ENCODE measurements around the gene SCN8A. TPM values are rescaled to one million over a fixed set of nuclear protein-coding genes. Genes with fewer than 3 reads are reported as not detected.
"Not testable (repeated sequence)": the region's sequence is repeated elsewhere in the genome, so short reads cannot be mapped to it uniquely, and the experiment has no call there.

Gene SCN8A
- 1 to 10 TPM; 1.4 to 1.6 TPM for total RNA-seq

- DNase-seq (peak; percentile 58), ATAC-seq (peak; percentile 76)
- Mint-ChIP-seq H3K36me3 (ENCODE audit: low read depth) (no peaks in the 10 kb centered on the region), H3K27me3 (ENCODE audit: low read depth) (peaks cover 51% of the 10 kb centered on the region), H3K27ac (peak within 1 kb of the TSS; percentile 1), H3K4me1 (ENCODE audit: low read depth) (peaks cover 22% of the 10 kb centered on the region), H3K4me3 (peak within 1 kb of the TSS; percentile 77), H3K9me3 (ENCODE audit: insufficient read depth) (no peaks in the 10 kb centered on the region)
- ChIA-PET POLR2A (no interaction called here), CTCF (interaction anchor here (0.6 kb wide), 1 partner anchor 8 kb away, joined by 3 read pairs; no protein-coding TSS in a partner anchor)
These were observed at the start of gene SCN8A for GRCh38 chr12:51591016-51591901. TSS of gene SCN8A (plus strand) at chr12:51591233. CDS start at chr12:51662818, 71,585 bp downstream.

- no peaks in the 10 kb centered on the region for H3K4me1 Mint-ChIP-seq (ENCODE audit: low read depth)
- no peak for DNase-seq
- ChIA-PET CTCF (interaction anchor here (1.4 kb wide), 1 partner anchor 14 kb away, joined by 5 read pairs; no protein-coding TSS in a partner anchor), POLR2A (no interaction called here)
- H3K36me3 Mint-ChIP-seq (ENCODE audit: low read depth), result no peaks in the 10 kb centered on the region
- no peak for ATAC-seq
- no peak overlapping the region for H3K27ac Mint-ChIP-seq
- no peaks in the 10 kb centered on the region for H3K9me3 Mint-ChIP-seq (ENCODE audit: insufficient read depth)
- H3K27me3 Mint-ChIP-seq (ENCODE audit: low read depth), result peaks cover 13% of the 10 kb centered on the region
- H3K4me3 Mint-ChIP-seq, result no peak overlapping the region
These were observed 44.9 kb upstream of the SCN8A start for GRCh38 chr12:51546097-51546496.

- ATAC-seq (no peak), DNase-seq (no peak)
- ChIA-PET POLR2A (no interaction called here), CTCF (no interaction called here)
- Mint-ChIP-seq H3K4me1 (ENCODE audit: low read depth) (no peaks in the 10 kb centered on the region), H3K9me3 (ENCODE audit: insufficient read depth) (no peaks in the 10 kb centered on the region), H3K27ac (no peak overlapping the region), H3K36me3 (ENCODE audit: low read depth) (no peaks in the 10 kb centered on the region), H3K4me3 (no peak overlapping the region), H3K27me3 (ENCODE audit: low read depth) (peaks cover 19% of the 10 kb centered on the region)
These were observed 43.4 kb upstream of the SCN8A start for GRCh38 chr12:51547606-51548005.

GRCh38 chr12:51548241-51548640, 42.8 kb upstream of the SCN8A start:
- no peaks in the 10 kb centered on the region for H3K36me3 Mint-ChIP-seq (ENCODE audit: low read depth)
- no peak overlapping the region for H3K4me3 Mint-ChIP-seq
- no peaks in the 10 kb centered on the region for H3K4me1 Mint-ChIP-seq (ENCODE audit: low read depth)
- H3K27ac Mint-ChIP-seq, result no peak overlapping the region
- peaks cover 22% of the 10 kb centered on the region for H3K27me3 Mint-ChIP-seq (ENCODE audit: low read depth)
- DNase-seq, result no peak
- no peaks in the 10 kb centered on the region for H3K9me3 Mint-ChIP-seq (ENCODE audit: insufficient read depth)
- ChIA-PET POLR2A (no interaction called here), CTCF (no interaction called here)
- no peak for ATAC-seq

- Mint-ChIP-seq H3K4me1 (ENCODE audit: low read depth) (no peaks in the 10 kb centered on the region), H3K4me3 (no peak overlapping the region), H3K27ac (no peak overlapping the region), H3K9me3 (ENCODE audit: insufficient read depth) (no peaks in the 10 kb centered on the region), H3K27me3 (ENCODE audit: low read depth) (peaks cover 25% of the 10 kb centered on the region), H3K36me3 (ENCODE audit: low read depth) (no peaks in the 10 kb centered on the region)
- ChIA-PET CTCF (interaction anchor here (1.0 to 2.0 kb wide), 3 partner anchors 17 to 471 kb away, joined by 3 to 6 read pairs (median 3); no protein-coding TSS in a partner anchor), POLR2A (no interaction called here)
- no peak for ATAC-seq
- no peak for DNase-seq
These were observed 41.4 kb upstream of the SCN8A start for GRCh38 chr12:51549637-51550036.

GRCh38 chr12:51568271-51569032, 22.6 kb upstream of the SCN8A start:
- ATAC-seq; POLR2A ChIA-PET; CTCF ChIA-PET; H3K4me1 Mint-ChIP-seq (ENCODE audit: low read depth); DNase-seq; H3K27me3 Mint-ChIP-seq (ENCODE audit: low read depth); H3K36me3 Mint-ChIP-seq (ENCODE audit: low read depth); H3K4me3 Mint-ChIP-seq; H3K9me3 Mint-ChIP-seq (ENCODE audit: insufficient read depth); H3K27ac Mint-ChIP-seq: not testable (repeated sequence)

- ATAC-seq (no peak), DNase-seq (no peak)
- H3K27ac Mint-ChIP-seq, result no peak overlapping the region
- peaks cover 12% of the 10 kb centered on the region for H3K27me3 Mint-ChIP-seq (ENCODE audit: low read depth)
- no peak overlapping the region for H3K4me3 Mint-ChIP-seq
- ChIA-PET CTCF (no interaction called here), POLR2A (no interaction called here)
- no peaks in the 10 kb centered on the region for H3K9me3 Mint-ChIP-seq (ENCODE audit: insufficient read depth)
- H3K4me1 Mint-ChIP-seq (ENCODE audit: low read depth), result no peaks in the 10 kb centered on the region
- no peaks in the 10 kb centered on the region for H3K36me3 Mint-ChIP-seq (ENCODE audit: low read depth)
These were observed 11.6 kb upstream of the SCN8A start for GRCh38 chr12:51579321-51579850.

- Mint-ChIP-seq H3K27ac (no peak overlapping the region), H3K4me3 (no peak overlapping the region), H3K36me3 (ENCODE audit: low read depth) (no peaks in the 10 kb centered on the region), H3K9me3 (ENCODE audit: insufficient read depth) (no peaks in the 10 kb centered on the region), H3K4me1 (ENCODE audit: low read depth) (peaks cover 22% of the 10 kb centered on the region), H3K27me3 (ENCODE audit: low read depth) (peaks cover 59% of the 10 kb centered on the region)
- no peak for ATAC-seq
- ChIA-PET CTCF (interaction anchor here (1.2 to 1.6 kb wide), 2 partner anchors 16 to 57 kb away, joined by 3 to 4 read pairs; no protein-coding TSS in a partner anchor), POLR2A (no interaction called here)
- no peak for DNase-seq
These were observed 2.0 kb upstream of the SCN8A start for GRCh38 chr12:51589060-51589459.

- CTCF ChIA-PET, result interaction anchor here (1.0 to 1.6 kb wide), 3 partner anchors 15 to 170 kb away, joined by 3 to 4 read pairs (median 3); no protein-coding TSS in a partner anchor
- POLR2A ChIA-PET, result no interaction called here
These were observed 1.4 kb upstream of the SCN8A start for GRCh38 chr12:51589557-51590176.

GRCh38 chr12:51590347-51591015, 552 bp upstream of the SCN8A start:
- Mint-ChIP-seq H3K27me3 (ENCODE audit: low read depth) (peaks cover 54% of the 10 kb centered on the region), H3K27ac (peak overlapping the region; percentile 1), H3K4me1 (ENCODE audit: low read depth) (peaks cover 22% of the 10 kb centered on the region), H3K36me3 (ENCODE audit: low read depth) (no peaks in the 10 kb centered on the region), H3K9me3 (ENCODE audit: insufficient read depth) (no peaks in the 10 kb centered on the region), H3K4me3 (peak overlapping the region; percentile 77)
- DNase-seq, result peak; percentile 76
- POLR2A ChIA-PET, result no interaction called here
- peak; percentile 94 for ATAC-seq
- CTCF ChIA-PET, result interaction anchor here (1.0 to 1.6 kb wide), 3 partner anchors 14 to 171 kb away, joined by 3 to 4 read pairs (median 3); no protein-coding TSS in a partner anchor

More at GRCh38 chr12:51589557-51590176, 1.4 kb upstream of the SCN8A start:
- Mint-ChIP-seq H3K36me3 (ENCODE audit: low read depth) (no peaks in the 10 kb centered on the region), H3K27ac (no peak overlapping the region), H3K4me3 (peak overlapping the region; percentile 77), H3K27me3 (ENCODE audit: low read depth) (peaks cover 55% of the 10 kb centered on the region), H3K9me3 (ENCODE audit: insufficient read depth) (no peaks in the 10 kb centered on the region), H3K4me1 (ENCODE audit: low read depth) (peaks cover 22% of the 10 kb centered on the region)
- no peak for DNase-seq
- no peak for ATAC-seq
